Spinal cord (tissue), 10 donors: ENCODE measurements around the gene CTR9. TPM values are rescaled to one million over a fixed set of nuclear protein-coding genes. Genes with fewer than 3 reads are reported as not detected.
A peak's percentile ranks its signal among the peaks of the same experiment; 100 is the strongest.

Experiments
- DNase-seq, 6 donors: peaks; one replicate each; pipeline versions ENCODE4 v3.0.0 to v3.0.0-alpha.2; 2013 to 2015; ENCODE audit warnings: low spot score in 6 of 6, low read depth in 4 of 6
- H3K27ac ChIP-seq: one replicate; pipeline ENCODE4 v1.5.1; 2013; ENCODE audit warnings: low read depth, low read length, control low read depth
- H3K27me3 ChIP-seq: one replicate; pipeline ENCODE4 v1.6.1; 2013; ENCODE audit warnings: low read length; ENCODE audit not compliant: control insufficient read depth, insufficient read depth
- H3K36me3 ChIP-seq: one replicate; pipeline ENCODE4 v1.6.1; 2013; ENCODE audit warnings: low read length; ENCODE audit not compliant: control insufficient read depth, insufficient read depth
- H3K4me1 ChIP-seq: one replicate; pipeline ENCODE4 v1.6.1; 2013; ENCODE audit warnings: low read length; ENCODE audit not compliant: control insufficient read depth, insufficient read depth
- H3K4me3 ChIP-seq: one replicate; pipeline ENCODE4 v1.5.1; 2013; ENCODE audit warnings: low read depth, low read length, control low read depth
- H3K9me3 ChIP-seq: one replicate; pipeline ENCODE4 v1.6.1; 2013; ENCODE audit warnings: low read length; ENCODE audit not compliant: control insufficient read depth, insufficient read depth
- WGBS: methylation state at CpG from one replicate; pipeline ENCODE4 v1.1.5; 2013; ENCODE audit warnings: missing lambda C conversion rate; ENCODE audit not compliant: insufficient coverage; 5-methylcytosine and 5-hydroxymethylcytosine counted together
- polyA plus RNA-seq, 2 donors: library from polyadenylated mRNA; unstranded; fragments of 120-200 nt; gene quantifications; one replicate each; pipeline ENCODE4 v1.2.1, GENCODE V29; 2013; ENCODE audit not compliant: insufficient read length in 2 of 2
- total RNA-seq, 2 donors: library from RNA; depleted of rRNA in 1 of 2; stranded (reverse); fragments of 120-200 nt in 1 of 2; fragments of >200 nt in 1 of 2; gene quantifications; one replicate each; pipeline versions ENCODE4 v1.2.3 to v1.2.4, GENCODE V29; 2013 to 2014
- donor health status: healthy.

CTR9 gene
- total and polyA plus RNA-seq, 4 donors: 29.4 to 34.5 (median 33.6) TPM

DNA sequence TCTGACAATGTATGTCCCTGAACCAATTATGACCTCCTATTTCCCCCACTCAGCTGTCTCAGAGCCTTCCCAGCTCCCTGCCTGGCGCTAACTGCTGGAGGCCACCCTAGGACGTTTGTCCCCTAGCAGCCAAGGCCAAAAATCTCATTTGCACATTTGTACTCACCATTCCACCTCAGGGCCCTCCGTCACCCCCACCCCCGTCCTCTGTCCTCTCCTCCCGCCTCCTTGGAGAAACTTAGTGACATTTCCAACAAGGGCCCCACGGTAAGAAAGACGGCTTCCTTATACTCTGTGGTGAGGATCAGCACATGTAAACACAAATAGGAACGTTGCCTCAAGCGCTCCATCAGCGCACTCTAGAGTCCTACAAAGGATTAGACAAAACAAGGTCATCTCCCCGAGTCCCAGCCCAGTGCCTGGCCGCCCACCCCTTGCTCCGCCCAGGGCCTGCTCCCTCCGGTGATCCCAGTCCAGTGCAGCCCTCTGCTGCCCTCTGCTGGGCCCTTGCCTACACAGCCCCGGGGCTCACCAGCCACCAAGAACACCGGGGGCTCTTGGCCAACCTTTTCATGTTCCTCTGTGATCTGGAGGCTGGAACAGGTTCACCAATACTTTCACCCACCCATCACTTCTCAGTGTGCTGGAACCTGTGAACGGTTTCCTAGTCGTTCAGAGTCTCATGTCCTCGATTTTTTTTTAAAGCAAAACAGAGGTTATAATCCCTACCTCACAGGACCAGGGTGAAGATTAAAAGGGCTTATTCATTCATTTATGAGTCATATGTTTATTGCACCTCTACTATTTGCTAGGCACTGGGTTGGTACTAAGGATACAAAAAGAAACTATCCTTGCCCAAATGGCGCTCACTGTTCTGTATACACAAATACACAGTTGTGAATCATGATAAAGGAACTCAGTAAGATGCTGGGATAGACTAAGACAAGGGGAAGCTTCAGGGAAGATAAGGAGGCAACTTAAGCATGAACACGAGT lies 15.3 kb upstream of the CTR9 start:
- Histone ChIP-seq H3K27me3 (no peaks in the 10 kb centered on the region), H3K9me3 (no peaks in the 10 kb centered on the region), H3K27ac (peak overlapping the region; percentile 49), H3K36me3 (no peaks in the 10 kb centered on the region), H3K4me3 (peak overlapping the region; percentile 31), H3K4me1 (peaks cover 8% of the 10 kb centered on the region)
- 8% methylated on average over 16 of the region's 21 CpGs for WGBS
- DNase-seq: peak in 5 of 6 donors; percentile 65 to 94 (median 79)

DNA sequence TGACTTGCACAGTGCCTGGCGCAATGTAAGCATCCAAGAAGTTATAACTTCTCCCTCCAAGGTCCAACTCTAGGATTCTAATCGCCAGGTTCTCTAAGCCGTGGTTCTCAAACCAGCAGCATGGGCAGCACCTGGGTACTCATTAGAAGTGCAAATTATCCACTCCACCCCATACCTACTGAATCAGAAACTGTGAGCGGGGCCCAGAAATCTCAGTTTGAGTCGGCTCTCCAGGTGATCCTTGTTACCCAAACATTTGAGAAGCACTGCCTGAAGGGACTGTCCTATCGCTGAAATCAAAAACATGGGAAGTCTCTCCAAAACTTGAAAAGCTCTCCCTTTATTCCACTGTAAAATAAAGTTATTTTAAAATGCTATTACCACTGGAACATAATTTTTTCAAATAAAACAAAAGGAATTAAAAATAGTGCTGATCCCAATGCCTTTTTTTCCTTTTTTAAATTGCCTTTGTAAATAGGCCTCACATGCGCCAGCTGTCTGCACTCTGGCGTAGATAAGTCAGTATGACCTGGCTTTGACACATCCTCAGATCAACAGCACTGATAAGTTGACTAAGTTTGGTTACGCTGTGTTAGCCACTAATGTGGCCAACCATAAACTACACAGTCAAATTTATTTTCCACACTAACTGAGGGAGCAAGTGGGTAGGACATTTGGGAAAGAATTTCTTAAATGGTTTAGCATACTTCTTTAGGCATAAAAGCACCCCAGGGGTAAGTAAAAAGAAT lies 8.4 kb upstream of the CTR9 start:
- 77% methylated on average over 6 of the region's 9 CpGs for WGBS
- Histone ChIP-seq H3K4me1 (no peaks in the 10 kb centered on the region), H3K27me3 (no peaks in the 10 kb centered on the region)

DNA sequence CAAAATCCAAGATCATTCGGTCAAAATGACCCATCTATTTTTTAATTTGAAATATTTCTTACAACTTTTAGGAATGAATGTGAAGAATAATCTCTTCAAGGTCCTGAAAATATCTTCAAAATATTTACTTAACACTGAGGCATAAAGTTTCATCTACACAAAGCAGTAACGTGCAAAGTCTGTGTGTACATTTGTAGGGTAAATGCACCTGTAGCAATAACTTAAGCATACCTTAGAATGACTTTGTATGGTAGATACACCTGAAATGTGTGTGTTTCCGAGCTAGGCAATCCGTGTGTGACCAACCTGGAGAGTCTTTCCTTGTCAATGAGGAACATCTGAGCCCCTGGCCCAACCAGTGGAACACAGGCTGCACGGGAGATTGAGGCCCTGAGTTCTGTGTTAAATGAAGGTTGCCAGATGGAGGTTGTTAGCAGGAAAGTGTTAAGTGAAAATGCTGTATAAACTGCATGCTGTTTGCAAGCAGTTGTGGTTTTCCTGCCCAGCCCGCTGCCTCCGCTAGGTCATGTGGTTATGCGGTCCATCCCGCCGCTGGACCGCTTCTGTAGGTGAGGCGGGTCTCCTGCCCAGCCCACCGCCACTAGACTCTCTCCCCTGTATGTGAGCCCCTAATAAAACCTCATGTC lies 7.6 kb upstream of the CTR9 start:
- Histone ChIP-seq H3K4me1 (no peaks in the 10 kb centered on the region), H3K27ac (no peak overlapping the region), H3K36me3 (no peaks in the 10 kb centered on the region), H3K4me3 (no peak overlapping the region), H3K9me3 (no peaks in the 10 kb centered on the region), H3K27me3 (no peaks in the 10 kb centered on the region)
- 79% methylated on average over 6 of the region's 13 CpGs for WGBS
- DNase-seq: no peak

More for the DNA sequence above, 8.4 kb upstream of the CTR9 start:
- Histone ChIP-seq H3K36me3 (no peaks in the 10 kb centered on the region), H3K9me3 (no peaks in the 10 kb centered on the region), H3K27ac (no peak overlapping the region), H3K4me3 (no peak overlapping the region)
- no peak for DNase-seq

DNA sequence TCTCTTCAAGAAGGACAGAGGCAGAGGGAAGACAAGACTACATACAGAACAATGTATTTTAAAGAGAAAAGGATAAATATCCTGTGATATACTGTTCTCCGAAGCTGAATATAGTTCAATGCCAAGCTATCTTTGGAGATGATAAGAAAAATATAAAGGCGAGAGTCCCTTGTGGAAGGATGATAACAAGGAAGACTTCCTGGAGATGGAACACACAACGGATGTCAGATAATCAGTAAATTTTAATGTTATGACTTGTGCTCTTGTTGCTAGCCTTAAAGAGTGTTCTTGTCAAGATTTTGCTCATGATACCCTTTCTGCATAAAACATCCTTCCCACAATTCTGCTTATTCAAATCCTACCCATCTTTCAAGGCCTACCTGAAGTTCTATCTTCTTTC lies 6.8 kb upstream of the CTR9 start:
- no peak for DNase-seq
- Histone ChIP-seq H3K27me3 (no peaks in the 10 kb centered on the region), H3K4me3 (no peak overlapping the region), H3K9me3 (no peaks in the 10 kb centered on the region), H3K27ac (no peak overlapping the region), H3K36me3 (no peaks in the 10 kb centered on the region), H3K4me1 (no peaks in the 10 kb centered on the region)
- 70% methylated on average over 2 of the region's 3 CpGs for WGBS

DNA sequence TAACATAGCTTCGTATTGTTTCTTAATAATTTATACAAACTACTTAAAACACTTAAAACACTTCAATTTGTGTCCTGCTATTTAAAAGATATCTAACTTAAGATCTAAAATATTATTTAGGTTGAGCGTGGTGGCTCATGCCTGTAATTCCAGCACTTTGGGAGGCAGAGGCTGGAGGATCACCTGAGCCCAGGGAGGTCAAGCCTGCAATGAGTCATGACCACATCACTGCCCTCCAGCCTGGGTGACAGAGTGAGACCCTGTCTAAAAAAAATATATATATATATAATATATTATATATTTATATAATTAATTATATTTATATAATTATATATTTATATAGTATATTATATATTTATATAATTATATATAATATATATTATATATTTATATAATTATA lies 4.2 kb upstream of the CTR9 start:
- Histone ChIP-seq H3K27me3 (no peaks in the 10 kb centered on the region), H3K4me3 (no peak overlapping the region), H3K36me3 (no peaks in the 10 kb centered on the region), H3K9me3 (no peaks in the 10 kb centered on the region), H3K4me1 (peaks cover 4% of the 10 kb centered on the region), H3K27ac (no peak overlapping the region)
- no peak for DNase-seq
- WGBS: no CpG with 5 or more reads among the region's 2 CpGs

DNA sequence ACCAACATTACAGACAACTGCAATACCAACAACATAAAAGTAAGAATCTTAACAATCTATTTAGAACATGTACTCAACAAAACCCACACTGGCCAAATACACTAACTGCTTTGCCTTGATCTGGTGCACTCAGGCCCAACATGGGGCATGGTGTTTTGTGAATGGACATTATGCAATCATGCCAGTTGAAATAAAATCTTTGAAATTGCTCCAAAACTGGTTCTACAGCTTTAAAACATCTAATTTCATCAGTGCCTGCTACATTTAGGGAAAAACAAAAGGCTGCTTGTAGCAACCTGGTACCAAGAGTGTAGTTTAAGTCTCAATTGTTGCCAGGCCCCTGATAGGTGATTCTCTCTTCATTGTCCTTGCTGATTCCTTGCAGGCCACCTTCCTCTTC lies 3.3 kb upstream of the CTR9 start:
- Histone ChIP-seq H3K36me3 (no peaks in the 10 kb centered on the region), H3K27me3 (no peaks in the 10 kb centered on the region), H3K9me3 (no peaks in the 10 kb centered on the region), H3K4me3 (no peak overlapping the region), H3K27ac (no peak overlapping the region), H3K4me1 (peaks cover 4% of the 10 kb centered on the region)
- no peak for DNase-seq

DNA sequence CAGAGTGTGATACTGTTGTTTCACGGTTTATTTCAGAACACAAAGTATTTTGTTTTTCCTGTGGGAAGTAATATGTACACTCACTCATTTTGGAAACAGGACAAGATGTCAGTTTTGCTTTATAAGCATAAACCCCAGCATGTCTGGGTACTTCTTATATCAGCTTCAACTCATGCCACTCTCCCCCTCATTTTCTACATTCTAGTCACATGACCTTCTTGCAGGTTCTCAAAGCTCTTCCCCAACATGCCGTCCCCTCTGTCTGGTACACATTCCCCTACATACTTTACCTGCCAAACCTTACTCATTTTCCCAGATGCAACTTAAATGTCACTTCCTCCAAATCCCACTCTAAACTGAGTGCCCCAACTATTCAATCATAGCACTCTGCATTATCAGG lies 1.6 kb upstream of the CTR9 start:
- Histone ChIP-seq H3K4me1 (peaks cover 4% of the 10 kb centered on the region), H3K9me3 (no peaks in the 10 kb centered on the region), H3K27ac (no peak overlapping the region), H3K27me3 (no peaks in the 10 kb centered on the region), H3K36me3 (no peaks in the 10 kb centered on the region), H3K4me3 (no peak overlapping the region)
- 69% methylated on average over 1 of the region's 2 CpGs for WGBS
- no peak for DNase-seq

DNA sequence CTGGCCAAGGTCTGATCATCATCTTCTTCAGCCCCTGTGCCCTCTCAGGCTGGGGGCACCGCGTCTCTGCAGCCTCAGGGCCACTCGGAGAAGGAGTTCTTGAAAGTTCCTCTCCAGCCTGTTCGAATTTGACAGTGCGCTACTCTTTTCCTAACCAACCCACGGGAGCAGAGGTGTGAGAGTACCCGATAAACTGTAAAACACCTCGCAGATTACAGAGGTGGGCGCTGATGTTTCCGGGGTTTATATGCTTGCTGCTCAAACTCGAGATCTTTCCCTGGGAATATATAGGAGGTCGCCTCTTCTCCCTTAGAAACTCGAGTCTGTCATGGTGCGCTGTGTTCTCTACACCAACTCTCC lies 515 bp downstream of the CTR9 start:
- 0% methylated on average over 3 of the region's 14 CpGs for WGBS
- peak overlapping the region; percentile 97 for H3K4me3 ChIP-seq
- H3K36me3 ChIP-seq: no peaks in the 10 kb centered on the region
- no peaks in the 10 kb centered on the region for H3K9me3 ChIP-seq
- no peaks in the 10 kb centered on the region for H3K27me3 ChIP-seq
- peaks cover 4% of the 10 kb centered on the region for H3K4me1 ChIP-seq
- peak in 1 of 6 donors; percentile 11 for DNase-seq
- H3K27ac ChIP-seq: peak overlapping the region; percentile 100

DNA sequence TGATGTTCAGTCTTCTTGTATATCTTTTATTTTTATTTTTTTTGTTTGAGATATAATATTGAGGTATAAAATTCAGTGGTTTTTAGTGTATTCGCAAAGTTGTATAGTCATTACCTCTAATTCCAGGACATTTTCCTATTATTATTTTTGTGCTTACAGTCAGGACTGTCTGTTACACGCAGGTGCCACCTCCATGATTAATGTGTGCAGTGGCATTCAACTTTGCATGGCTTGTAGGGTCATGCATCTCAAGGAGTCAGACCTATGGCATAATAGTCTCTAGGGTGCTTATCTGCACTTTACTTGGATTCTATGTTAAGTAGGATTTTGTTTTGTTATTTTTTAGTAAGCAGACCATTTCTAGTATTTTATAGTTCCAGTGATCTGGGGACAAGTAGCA lies 1.0 kb downstream of the CTR9 start:
- Histone ChIP-seq H3K27ac (peak overlapping the region; percentile 37), H3K36me3 (peaks cover 3% of the 10 kb centered on the region), H3K4me1 (peaks cover 4% of the 10 kb centered on the region), H3K27me3 (no peaks in the 10 kb centered on the region), H3K4me3 (peak overlapping the region; percentile 97), H3K9me3 (no peaks in the 10 kb centered on the region)
- no peak for DNase-seq
- no CpG with 5 or more reads among the region's 2 CpGs for WGBS
